Epidermal melanocyte (primary cell): ENCODE measurements around the gene ACTR3.
"Not testable (repeated sequence)": the region's sequence is repeated elsewhere in the genome, so short reads cannot be mapped to it uniquely, and the experiment has no call there.

Experiments used
- DNase-seq: peaks from one replicate; pipeline ENCODE4 v3.0.0; 2011; ENCODE audit warnings: low spot score; ENCODE audit not compliant: insufficient read length

The ACTR3 gene

DNA sequence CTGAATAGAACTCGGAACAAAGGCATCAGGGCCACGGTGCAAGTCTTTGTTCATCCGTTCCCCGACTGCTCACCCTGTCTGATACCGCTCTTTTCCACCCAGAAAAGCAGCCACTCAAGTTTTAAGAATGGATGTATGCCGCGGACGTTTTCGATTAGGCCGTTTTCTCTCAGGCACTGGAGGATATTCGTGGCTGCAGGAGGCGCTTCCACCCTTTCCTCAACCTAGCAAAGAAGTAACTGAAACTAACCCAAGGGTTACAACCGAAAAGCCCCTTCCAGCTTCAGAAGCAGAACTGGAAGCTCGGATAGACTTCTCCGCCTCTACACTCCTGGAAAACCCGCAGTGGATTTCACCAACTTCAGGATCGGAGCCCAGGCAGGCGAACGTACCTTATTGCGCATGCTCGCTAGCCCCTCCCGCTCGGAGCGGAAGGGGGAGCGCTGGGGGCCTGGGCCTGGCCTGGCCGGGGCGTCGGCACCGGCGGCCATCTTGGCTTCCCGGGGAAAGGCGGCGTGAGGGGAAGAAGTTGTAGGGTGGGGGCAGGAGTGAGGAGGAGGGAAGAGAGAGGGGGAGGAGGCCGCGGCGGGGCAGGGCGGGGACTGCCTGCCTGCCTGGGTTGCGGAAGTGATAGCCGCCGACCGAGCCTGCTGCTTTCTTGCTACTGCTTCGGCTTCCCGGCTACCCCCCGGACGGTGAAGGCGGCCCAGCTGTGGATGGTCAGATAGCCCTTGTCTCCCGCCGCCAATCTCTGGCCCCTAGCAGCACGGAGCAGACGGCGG is at the start of gene ACTR3:
Gene ACTR3, plus strand, starts transcription at position 619 of the 782 bp plus-strand sequence. CDS start 191 bp downstream, outside the sequence.
- peak; percentile 76 for DNase-seq

DNA sequence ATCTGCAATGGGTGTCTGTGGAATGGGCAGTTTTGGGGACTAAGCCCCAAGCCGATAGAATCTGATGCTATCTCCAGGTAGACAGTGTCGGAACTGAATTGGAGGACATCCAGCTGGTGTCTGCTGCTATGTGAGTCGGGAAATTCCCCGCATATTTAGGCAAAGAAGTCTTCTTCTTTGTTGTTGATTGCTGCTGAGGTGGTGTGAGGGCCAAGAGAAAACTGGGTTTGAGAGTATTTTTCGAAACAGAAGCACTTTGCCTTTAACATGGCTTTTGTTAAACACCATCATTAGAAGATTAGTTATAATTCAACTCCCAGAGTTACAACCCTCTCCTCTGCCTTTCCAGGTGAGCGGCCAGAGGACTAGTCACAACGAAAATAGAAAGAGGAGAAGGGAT is 49.4 kb upstream of the ACTR3 start:
- DNase-seq, result no peak

DNA sequence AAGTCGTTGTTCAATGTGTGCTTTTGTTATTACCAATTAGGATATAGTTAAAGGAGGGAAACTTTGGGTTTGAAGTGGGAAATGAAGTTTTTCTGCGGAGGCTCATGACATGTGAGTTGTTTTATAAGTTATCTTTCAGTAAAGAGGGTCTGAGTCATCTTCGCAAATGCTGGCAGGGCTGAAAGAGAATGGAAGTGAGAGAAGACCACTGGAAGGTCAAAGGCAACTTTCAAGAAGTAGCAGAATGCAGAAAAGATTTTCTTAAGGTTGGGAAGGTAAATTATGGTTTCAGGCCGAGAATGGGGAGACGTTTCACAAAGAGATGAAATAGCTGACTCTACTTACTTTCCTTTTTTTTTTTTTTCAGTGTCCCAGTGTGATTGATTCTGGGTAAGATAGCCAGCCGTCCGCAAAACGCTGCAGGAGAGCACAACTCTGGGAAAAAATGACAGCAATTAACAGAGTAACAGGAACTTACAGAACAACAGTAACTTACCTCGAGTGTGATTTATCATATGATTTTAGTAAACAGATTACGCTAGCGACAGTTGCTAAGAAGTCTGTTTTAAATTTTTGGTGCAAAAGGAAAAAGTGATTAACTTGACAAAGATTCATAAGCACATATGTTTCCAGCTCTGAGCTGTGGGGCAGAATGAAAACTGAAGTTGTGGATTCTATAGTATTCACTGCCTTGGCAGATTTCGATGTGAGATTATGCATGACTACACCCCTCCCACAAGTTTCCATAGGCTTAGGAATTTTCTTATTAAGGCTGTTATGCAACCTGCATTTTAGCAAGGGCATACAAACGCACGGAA is 46.8 kb upstream of the ACTR3 start:
- no peak for DNase-seq

DNA sequence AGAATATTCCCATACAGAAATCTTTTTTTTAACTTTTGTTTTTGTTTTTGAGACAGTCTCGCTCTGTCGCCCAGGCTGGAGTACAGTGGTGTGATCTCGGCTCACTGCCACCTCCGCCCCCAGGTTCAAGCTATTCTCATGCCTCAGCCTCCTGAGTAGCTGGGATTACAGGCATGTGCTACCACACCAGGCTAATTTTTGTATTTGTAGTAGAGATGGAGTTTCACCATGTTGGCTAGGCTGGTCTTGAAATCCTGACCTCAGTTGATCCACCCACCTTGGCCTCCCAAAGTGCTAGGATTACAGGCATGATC is 46.2 kb upstream of the ACTR3 start:
- DNase-seq, result not testable (repeated sequence)

DNA sequence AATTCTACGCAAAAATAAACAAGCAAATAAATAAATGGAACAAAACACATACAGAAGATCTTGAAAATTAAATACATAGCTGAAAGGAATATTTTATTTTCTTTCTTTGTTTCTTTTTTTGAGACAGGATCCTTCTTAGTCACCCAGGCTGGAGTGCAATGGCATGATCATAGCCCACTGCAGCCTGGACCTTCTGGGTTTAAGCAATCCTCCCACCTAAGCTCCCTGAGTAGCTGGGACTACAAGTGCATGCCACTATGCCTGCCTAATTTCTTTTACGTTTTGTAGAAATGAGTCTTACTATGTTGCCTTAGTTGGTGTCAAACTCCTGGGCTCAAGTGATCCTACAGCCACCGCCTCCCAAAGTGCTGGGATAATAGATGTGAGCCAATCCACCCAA is 44.6 kb upstream of the ACTR3 start:
- DNase-seq, result no peak

DNA sequence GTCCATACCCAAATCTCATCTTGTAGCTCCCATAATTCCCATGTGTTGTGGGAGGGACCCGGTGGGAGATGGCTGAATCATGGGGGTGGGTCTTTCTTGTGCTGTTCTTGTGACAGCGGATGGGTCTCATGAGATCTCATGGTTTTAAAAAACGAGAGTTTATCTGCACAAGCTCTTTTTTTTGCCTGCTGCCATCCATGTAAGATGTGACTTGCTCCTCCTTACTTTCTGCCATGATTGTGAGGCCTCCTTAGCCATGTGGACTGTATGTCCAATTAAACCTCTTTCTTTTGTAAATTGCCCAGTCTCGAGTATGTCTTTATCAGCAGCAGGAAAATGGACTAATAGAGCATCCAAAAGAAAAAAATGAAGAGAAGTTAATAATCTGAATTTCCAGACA is 44.1 kb upstream of the ACTR3 start:
- not testable (repeated sequence) for DNase-seq

DNA sequence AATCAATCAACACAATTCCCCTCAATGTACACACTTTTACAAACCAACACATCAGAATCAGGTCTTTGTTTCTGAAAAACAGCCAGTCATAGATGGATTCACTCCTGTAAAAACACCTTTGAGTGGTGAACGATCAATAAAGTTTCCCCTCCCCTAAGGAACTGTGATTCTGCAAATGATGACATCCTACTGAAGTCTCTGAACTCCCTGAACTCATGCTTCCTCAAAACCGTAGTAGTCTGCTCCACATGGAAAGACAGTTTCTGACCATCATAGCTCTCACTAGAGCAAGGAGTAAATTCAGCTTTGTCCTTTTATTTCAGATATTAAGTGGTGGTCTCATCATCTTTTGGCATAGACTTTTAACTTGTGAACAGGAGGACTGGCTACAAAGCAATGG is 43.5 kb upstream of the ACTR3 start:
- no peak for DNase-seq

DNA sequence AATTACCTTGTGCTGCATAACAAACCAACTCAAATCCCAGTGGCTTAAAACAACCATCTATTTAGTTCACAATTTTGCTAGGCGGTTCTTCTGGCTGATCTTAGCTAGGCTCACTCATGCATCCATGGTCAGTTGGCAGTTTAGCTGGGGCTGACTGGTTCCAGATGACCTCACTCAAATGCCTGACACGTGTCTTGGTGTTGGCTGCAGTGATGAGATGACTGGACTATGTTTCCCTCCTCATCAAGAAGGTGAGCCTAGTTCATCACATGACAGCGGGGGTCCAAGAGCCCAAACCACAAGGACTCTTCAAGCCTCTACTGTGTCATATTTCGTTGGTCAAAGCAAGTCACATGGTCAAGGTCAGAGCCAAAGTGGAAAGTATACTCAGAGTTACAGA is 42.7 kb upstream of the ACTR3 start:
- DNase-seq, result no peak

DNA sequence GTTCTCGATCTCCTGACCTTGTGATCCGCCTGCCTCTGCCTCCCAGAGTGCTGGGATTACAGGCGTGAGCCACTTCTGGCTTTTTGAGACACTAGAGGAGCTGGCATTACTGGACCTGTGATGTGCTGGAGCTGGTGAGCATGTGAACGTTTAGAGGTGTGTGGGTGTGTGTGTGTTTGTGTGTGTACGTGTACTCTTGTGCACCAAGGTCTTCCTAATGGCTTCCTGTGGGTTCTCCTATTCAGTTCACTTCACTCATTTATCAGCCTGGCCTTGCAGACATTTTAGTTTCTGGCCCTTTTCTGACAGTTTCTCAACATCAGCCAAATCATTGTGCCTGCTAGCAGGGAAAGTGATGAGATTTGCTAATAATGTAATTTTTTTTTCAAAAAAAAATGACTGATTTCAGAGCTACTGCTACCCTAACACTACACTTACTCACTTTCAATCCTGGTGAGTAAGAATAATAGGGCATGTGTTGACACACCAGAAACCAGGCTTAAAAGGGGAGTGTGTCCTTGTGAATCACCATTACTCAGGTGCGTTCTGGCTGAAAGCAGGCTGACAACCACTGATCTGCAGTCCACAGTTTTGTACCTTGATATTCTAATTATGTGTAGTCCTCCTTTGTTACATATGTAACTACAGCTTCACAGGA is 41.0 kb upstream of the ACTR3 start:
- DNase-seq, result no peak

DNA sequence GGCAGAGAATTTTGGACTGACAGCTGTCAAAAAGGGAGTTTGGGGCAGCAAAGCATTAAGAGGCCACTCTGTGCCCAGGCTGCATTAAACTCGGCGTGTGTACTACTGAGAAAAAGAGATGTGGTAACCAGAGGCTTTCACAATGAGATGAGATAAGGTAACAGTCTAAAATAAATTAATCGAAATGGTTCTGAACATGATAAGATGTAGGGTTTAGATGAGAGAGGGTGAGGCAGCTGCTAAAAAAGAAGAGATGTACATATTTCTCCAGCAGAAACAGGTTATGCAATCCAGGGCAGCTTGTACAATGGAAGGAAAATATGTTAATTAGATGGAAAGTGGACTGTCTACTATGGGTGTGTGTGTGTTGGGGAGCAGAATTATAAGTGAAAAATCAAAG is 39.2 kb upstream of the ACTR3 start:
- no peak for DNase-seq

DNA sequence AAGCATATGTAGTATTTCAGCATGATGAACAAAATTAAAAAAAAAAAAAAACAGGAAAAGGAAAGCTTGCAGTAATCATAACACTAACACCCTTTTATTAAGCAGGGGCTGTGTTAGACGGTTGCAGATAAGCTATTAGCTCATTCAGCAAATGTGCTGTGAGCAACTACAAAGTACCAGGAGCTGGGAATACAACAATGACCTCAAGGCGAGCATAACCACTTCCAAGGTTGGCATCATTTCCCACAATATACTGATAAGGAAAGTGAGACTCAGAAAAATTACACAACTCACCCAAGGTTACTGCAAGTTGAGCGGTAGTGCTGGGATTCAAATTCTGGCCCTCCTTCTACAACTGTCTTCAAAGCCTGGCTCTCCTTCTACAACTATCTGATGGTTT is 38.2 kb upstream of the ACTR3 start:
- no peak for DNase-seq

DNA sequence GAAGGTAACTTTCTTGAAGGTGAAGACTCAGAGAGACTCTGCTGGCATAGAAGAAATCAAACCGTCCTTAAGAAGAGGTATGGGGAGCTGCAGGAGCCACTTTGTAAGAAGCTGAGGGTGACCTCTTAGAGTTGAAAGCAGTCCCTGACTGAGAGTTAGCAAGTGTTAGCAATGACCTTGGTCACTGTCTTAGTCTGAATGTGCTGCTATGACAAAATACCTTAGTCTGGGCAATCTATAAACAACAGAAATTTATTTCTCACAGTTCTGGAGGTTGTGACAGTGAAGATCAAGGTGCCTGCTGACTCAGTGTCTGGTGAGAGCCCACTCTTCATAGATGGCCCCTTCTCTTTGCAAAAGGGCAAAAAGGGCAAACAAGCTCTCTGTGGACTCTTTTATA is 35.7 kb upstream of the ACTR3 start:
- DNase-seq, result no peak

DNA sequence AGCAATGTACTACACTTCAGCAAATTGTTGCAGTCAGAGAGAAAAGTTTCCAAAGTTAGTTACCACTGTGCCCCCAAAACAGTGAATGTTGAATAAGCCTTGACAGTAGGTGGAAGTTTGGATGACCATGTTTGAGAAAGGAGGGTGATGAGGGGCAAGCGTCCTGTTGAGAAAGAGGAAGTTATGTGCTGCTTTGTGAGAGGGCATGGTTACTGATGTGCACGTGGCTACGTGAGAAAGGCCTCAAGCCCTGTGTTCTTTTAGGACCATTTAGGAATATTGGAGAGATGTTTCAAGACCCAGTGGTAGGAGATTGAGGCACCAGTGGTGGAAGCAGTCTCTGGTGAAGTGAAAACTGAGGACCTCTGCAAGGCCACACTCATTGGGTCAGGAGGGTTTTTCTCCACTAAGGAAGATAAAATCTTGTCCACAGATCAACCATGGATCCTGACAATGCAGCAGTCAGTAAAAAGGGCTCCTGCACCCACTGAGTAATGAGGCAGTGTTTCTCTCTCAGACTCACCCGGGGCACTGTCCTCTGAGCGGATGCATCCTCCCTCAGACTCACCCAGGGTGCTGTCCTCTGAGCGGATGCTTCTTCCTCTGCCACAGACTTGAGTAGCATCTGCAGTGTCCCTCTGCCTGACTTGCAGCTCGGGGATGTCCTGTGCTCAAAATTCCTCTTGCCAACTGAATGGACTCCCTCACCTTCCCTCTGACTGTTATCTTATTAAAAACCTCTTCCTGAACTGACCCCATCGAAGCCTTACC is 34.7 kb upstream of the ACTR3 start:
- DNase-seq, result no peak

DNA sequence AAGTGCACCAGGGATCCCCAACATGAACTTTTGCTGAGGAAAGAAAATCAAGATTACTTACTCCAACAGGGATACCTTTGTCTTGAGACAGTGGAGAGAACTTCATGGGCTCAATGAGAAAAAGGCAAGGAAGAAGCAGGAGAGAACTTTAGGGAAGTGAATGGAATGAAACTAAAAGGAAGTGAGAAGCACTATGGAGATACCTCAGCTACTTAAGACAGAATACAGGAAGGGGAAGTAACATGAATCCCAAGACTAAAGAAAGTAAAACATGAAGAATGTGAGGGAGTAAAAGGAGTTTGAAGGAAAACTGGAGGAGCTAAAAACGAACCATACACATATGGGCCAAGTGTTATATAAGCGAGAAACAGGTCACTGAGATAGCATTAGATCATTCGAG is 32.4 kb upstream of the ACTR3 start:
- DNase-seq, result no peak

DNA sequence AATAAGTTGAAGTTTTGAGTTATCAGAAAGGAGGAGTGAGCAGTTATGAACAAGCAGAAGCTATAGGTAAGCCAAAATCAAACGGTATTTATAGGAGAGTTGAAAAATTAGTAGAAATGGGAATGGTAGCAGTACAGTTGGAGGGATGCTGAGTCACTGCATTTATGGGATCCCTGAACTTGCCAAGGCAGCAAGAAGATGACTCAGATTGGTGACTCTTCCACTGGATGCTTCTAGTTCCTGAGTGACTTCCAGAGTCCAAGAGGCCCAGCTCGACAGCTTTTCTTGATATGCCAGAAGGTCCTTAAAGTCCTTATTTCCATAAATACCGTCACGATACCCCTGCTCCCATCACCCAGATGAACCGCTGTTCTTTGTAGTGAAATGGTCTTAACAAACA is 31.1 kb upstream of the ACTR3 start:
- peak; percentile 30 for DNase-seq

DNA sequence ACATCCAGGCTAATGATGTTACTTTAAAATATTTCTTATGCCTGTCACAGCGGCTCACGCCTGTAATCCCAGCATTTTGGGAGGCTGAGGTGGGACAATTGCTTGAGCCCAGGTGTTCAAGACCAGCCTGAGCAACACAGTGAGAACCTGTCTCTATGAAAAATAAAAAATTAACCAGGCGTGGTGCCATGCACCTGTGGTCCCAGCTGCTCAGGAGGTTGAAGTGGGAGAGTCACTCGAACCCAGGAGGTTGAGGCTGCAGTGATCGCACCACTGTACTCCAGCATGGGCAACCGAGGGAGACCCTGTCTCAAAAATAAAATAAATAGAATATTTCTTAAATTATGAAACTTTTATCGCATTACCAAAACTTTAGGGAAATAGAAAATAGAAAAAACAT is 28.1 kb upstream of the ACTR3 start:
- no peak for DNase-seq

DNA sequence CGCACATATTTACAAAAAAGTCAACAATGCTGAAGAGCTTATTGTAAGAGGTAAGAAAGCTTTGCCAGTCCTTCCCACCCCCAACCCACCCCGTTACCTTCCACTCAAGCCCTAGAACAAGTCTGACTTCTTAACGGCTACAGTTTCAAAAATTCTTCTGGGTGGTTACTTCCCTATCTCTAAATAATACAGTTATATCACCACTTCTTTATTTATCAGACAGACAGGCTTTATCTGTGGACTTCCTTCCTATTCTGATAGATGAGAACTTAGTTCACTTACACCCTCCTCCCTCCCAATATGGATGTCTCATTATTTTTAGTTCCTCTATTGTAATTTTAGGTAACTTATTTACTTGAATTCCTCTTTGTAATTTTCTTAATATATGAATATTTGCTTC is 26.7 kb upstream of the ACTR3 start:
- DNase-seq, result no peak

DNA sequence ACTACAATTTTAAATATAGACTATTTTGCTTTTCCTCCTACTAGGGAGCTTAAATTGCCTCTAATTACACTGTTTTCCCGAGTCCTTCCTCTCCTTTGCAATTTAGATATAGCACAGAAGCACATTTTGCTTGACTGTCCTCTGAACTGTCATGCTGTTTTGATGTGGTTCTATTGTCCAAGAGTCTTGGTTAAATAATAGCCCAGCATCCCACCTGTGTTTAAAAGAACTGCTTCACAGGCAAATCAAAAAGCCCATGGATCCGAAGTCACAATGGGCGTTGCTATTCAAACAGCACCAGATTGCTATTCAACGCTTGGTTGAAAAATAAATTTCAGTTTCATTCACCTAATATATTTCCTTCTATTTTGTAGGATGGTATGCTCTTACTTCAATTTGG is 22.3 kb upstream of the ACTR3 start:
- no peak for DNase-seq

DNA sequence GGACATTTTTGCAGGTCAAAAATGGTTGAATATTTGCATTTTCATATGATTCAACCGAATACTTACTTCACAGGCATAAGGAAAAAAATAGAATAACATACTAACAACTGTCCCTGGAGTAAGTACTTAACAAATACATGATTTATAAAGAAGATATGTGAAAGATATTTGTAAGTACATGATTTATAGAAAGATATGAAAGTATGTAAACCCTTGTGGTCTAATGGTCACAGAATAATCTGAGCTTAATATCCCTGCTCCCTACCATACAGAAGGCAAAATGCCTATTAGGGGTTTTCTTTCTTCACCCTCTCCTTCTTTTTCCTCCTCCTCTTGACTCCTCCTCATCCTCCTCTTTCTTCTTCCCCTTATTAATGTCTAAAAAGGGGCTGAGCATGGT is 20.6 kb upstream of the ACTR3 start:
- DNase-seq, result no peak

DNA sequence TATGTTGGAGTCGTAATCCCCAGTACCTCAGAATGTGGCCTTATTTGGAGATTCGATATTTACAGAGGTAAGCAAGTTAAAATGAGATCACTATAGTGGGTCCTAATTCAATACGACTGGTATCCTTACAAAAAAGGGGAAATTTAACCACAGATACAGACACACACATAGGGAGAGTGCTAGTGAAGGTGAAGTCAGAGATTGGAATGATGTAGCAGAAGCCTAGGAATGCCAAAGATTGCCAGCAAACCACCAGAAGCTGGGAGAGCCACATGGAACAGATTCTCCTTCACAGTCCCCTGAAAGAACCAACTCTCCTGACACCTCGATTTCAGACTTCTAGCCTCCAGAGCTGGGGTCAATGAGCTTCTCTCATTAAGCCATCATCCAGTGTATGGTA is 17.7 kb upstream of the ACTR3 start:
- no peak for DNase-seq

DNA sequence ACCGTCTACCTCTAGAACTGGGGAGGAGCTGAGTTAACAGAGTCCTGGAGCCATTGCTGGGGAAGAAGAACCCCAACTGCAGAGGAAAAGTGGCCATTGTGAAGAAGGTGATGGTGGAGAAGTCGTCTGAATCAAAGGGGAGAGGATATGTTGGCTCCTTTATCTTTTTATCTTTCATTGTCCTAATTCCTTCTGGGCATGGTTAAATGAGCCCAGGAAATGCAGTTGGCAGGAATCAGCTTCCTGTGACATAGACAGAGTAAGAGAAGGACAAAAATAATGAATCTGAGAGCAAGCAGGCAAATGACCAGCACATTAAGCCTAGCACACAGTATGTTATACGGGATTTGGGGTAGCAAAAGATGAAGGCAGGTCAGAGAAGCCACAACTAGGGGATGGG is 16.0 kb upstream of the ACTR3 start:
- DNase-seq, result no peak

DNA sequence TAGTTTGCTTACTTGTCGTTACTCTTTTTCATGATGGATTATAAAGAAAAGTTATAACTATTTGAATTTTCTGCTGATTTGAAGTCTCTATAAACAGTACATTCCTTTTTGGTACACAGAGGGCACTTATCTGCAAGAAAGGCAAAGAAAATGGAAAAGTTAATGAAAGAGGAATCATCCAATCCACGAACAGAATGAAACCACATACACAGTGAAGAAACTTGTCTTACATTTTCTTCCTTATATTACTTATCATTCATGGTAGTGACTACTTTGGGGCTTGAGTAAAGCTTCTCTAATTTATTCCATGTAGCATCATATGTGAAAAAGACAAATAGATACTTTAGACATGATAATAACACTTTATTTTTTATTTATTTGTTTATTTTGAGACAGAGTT is 14.8 kb upstream of the ACTR3 start:
- no peak for DNase-seq
